HepG2 (cell line): Measurements from ENCODE around the gene COX4I2. TPM values are rescaled to one million over a fixed set of nuclear protein-coding genes. Genes with fewer than 3 reads are reported as not detected.

Source experiments
- CBX2 ChIP-seq, 2 experiments: fragments of 200-600 bp in 1 of 2; sonication (generic); formaldehyde crosslinking in 1 of 2; IDR thresholded peaks; 2 replicates each; pipeline versions ENCODE4 v1.7.0 to v1.8.1; 2018 to 2022; ENCODE audit warnings: low read depth in 2 of 2, low read length in 1 of 2, mild to moderate bottlenecking in 1 of 2, missing genetic modification reagents in 1 of 2
- CREB1 ChIP-seq, 2 experiments: fragments of 450-650 bp in 1 of 2; IDR thresholded peaks; 2 replicates each; pipeline ENCODE4 v1.6.1; 2016 to 2017; ENCODE audit warnings: control low read depth in 1 of 2, mild to moderate bottlenecking in 1 of 2, missing compliant biosample characterization in 1 of 2, missing genetic modification characterization in 1 of 2
- FOXO1 ChIP-seq: sonication (generic); formaldehyde crosslinking; IDR thresholded peaks from 2 replicates; pipeline ENCODE4 v1.4.0; 2020; ENCODE audit warnings: missing genetic modification reagents
- HIVEP1 ChIP-seq: sonication (generic); formaldehyde crosslinking; IDR thresholded peaks from 2 replicates; pipeline ENCODE4 v1.4.0; 2020; ENCODE audit warnings: mild to moderate bottlenecking, missing genetic modification reagents
- HOXA3 ChIP-seq: sonication (generic); formaldehyde crosslinking; IDR thresholded peaks from 2 replicates; pipeline ENCODE4 v1.5.0; 2020; ENCODE audit warnings: missing genetic modification reagents
- KAT2B ChIP-seq: fragments of 150-350 bp; IDR thresholded peaks from 2 replicates; pipeline ENCODE4 v1.6.1; 2014; ENCODE audit warnings: low read depth, low read length, borderline replicate concordance
- KAT7 ChIP-seq: IDR thresholded peaks from 2 replicates; pipeline ENCODE4 v1.6.1; 2018; ENCODE audit warnings: borderline replicate concordance, missing compliant biosample characterization
- NR2F1 ChIP-seq, 2 experiments: fragments of 450-650 bp in 1 of 2; formaldehyde crosslinking in 1 of 2; IDR thresholded peaks; 2 replicates each; pipeline versions ENCODE4 v1.5.0 to v1.6.1; 2016 to 2020; ENCODE audit warnings: mild to moderate bottlenecking in 1 of 2, missing compliant biosample characterization in 1 of 2, missing genetic modification reagents in 1 of 2, moderate library complexity in 1 of 2
- PCBP1 ChIP-seq: fragments of 200-400 bp; formaldehyde crosslinking; IDR thresholded peaks from 2 replicates; pipeline ENCODE4 v1.6.1; 2017; ENCODE audit warnings: mild to moderate bottlenecking, low read depth, low read length, borderline replicate concordance
- SETDB1 ChIP-seq: sonication (generic); formaldehyde crosslinking; IDR thresholded peaks from 2 replicates; pipeline ENCODE4 v1.5.1; 2020; ENCODE audit warnings: missing genetic modification reagents, mild to moderate bottlenecking, borderline replicate concordance
- SMAD3 ChIP-seq: sonication (generic); formaldehyde crosslinking; IDR thresholded peaks from 2 replicates; pipeline ENCODE4 v1.4.0; 2020; ENCODE audit warnings: missing genetic modification reagents
- TMF1 ChIP-seq: sonication (generic); formaldehyde crosslinking; IDR thresholded peaks from 2 replicates; pipeline ENCODE4 v1.8.1; 2022; ENCODE audit warnings: low read depth, missing genetic modification reagents
- ZBTB42 ChIP-seq: sonication (generic); formaldehyde crosslinking; IDR thresholded peaks from 2 replicates; pipeline ENCODE4 v1.5.0; 2020; ENCODE audit warnings: mild to moderate bottlenecking, missing genetic modification reagents
- ZNF24 ChIP-seq: fragments of 450-650 bp; IDR thresholded peaks from 2 replicates; pipeline ENCODE4 v1.6.1; 2017; ENCODE audit warnings: antibody characterized with exemption, mild to moderate bottlenecking
- polyA plus RNA-seq, 8 experiments: library from polyadenylated mRNA; depleted of rRNA in 3 of 8; stranded (reverse) in 7 of 8; unstranded in 1 of 8; fragments of >200 nt; fragmentation: Illumina TruSeq in 4 of 8; extraction: Trizol in 4 of 8; gene quantifications; 2 replicates each; pipeline versions ENCODE4 v1.2.1 to v1.2.3, GENCODE V29; 2011 to 2016; ENCODE audit warnings: low read depth in 4 of 8, missing spikeins in 1 of 8, mixed read lengths in 1 of 8; ENCODE audit not compliant: insufficient read depth in 1 of 8
- total RNA-seq, 5 experiments: library from RNA; depleted of rRNA; stranded (reverse); fragments of >200 nt; fragmentation: Illumina TruSeq; extraction: Trizol; gene quantifications; 2 replicates each; pipeline ENCODE4 v1.2.3, GENCODE V29; 2016; ENCODE audit warnings: low read depth in 1 of 5
- TF ChIP-seq, protein P1 (sequence below): sonication (generic); formaldehyde crosslinking; IDR thresholded peaks from 2 replicates; pipeline ENCODE4 v1.4.0; 2020; ENCODE audit warnings: low read depth, missing genetic modification reagents
- TF ChIP-seq, protein P2 (sequence below): sonication (generic); formaldehyde crosslinking; IDR thresholded peaks from 2 replicates; pipeline ENCODE4 v1.5.1; 2020; ENCODE audit warnings: missing genetic modification reagents, mild to moderate bottlenecking, borderline replicate concordance
- TF ChIP-seq, protein P3 (sequence below): sonication (generic); formaldehyde crosslinking; IDR thresholded peaks from 2 replicates; pipeline ENCODE4 v1.4.0; 2020; ENCODE audit warnings: missing genetic modification reagents
- TF ChIP-seq, protein P4 (sequence below): sonication (generic); formaldehyde crosslinking; conservative IDR thresholded peaks from 2 replicates; pipeline ENCODE4 v1.8.0; 2022; ENCODE audit warnings: low read depth, missing genetic modification reagents
- TF ChIP-seq, protein P5 (sequence below): IDR thresholded peaks from 2 replicates; pipeline ENCODE4 v1.6.1; 2016; ENCODE audit warnings: missing genetic modification reagents, missing compliant biosample characterization

COX4I2 gene
- total and polyA plus RNA-seq, 2 of the 13 experiments (the other 11 are each of a cell fraction or from before 2014, with no cell fraction given): 1.1 TPM; not detected in 1

DNA sequence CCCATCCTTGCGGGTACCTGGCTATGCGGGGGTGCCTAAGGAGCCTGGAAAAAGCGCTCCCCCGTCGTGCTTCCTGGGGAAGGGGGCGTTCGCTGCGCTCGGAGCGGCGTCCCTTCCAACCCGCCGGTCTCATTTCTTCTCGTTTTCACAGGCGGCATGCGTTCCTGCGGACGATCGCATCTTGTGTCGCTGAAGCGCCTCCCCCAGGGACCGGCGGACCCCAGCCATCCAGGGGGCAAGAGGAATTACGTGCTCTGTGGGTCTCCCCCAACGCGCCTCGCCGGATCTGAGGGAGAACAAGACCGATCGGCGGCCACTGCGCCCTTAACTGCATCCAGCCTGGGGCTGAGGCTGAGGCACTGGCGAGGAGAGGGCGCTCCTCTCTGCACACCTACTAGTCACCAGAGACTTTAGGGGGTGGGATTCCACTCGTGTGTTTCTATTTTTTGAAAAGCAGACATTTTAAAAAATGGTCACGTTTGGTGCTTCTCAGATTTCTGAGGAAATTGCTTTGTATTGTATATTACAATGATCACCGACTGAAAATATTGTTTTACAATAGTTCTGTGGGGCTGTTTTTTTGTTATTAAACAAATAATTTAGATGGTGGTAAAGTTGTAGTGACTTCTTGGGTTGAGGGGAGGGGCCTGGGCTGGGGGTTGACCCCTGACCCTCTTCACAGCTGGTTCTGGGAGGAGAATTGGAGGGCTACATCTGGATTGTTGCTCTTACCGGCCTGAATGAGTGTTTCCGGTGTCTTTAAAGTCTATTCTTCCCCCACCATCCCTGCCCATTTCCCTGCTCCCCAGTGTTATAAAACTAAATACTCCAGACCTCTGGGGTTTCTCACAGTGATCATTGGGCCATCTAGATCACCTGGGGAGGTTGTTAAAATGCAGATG lies 31.6 kb upstream of the COX4I2 start (continued):
- no peak; the same call in none of the 2 replicates for TF ChIP-seq KAT7
- TF ChIP-seq CREB1 (IDR thresholded peaks at IDR 0.05): no peak
- no peak for TF ChIP-seq CREB1 (CRISPR knock-in tag; IDR thresholded peaks at IDR 0.05)
- TF ChIP-seq, protein P1, sequence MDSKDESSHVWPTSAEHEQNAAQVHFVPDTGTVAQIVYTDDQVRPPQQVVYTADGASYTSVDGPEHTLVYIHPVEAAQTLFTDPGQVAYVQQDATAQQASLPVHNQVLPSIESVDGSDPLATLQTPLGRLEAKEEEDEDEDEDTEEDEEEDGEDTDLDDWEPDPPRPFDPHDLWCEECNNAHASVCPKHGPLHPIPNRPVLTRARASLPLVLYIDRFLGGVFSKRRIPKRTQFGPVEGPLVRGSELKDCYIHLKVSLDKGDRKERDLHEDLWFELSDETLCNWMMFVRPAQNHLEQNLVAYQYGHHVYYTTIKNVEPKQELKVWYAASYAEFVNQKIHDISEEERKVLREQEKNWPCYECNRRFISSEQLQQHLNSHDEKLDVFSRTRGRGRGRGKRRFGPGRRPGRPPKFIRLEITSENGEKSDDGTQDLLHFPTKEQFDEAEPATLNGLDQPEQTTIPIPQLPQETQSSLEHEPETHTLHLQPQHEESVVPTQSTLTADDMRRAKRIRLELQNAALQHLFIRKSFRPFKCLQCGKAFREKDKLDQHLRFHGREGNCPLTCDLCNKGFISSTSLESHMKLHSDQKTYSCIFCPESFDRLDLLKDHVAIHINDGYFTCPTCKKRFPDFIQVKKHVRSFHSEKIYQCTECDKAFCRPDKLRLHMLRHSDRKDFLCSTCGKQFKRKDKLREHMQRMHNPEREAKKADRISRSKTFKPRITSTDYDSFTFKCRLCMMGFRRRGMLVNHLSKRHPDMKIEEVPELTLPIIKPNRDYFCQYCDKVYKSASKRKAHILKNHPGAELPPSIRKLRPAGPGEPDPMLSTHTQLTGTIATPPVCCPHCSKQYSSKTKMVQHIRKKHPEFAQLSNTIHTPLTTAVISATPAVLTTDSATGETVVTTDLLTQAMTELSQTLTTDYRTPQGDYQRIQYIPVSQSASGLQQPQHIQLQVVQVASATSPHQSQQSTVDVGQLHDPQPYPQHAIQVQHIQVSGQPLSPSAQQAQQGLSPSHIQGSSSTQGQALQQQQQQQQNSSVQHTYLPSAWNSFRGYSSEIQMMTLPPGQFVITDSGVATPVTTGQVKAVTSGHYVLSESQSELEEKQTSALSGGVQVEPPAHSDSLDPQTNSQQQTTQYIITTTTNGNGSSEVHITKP (CRISPR knock-in tag): no peak; the same call in 1 of the 2 replicates
- TF ChIP-seq, protein P2, sequence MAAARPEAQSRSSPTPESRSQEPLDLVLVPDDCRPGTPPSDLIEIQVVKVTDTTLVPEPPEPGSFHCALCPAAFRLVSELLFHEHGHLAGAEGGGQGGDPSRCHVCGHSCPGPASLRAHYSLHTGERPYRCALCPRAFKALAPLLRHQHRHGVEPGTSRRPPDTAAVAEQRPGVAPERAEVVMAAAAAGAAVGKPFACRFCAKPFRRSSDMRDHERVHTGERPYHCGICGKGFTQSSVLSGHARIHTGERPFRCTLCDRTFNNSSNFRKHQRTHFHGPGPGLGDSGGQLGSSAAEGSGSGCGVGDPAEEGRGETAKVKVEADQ (CRISPR knock-in tag): peak; percentile 64; the same call in 1 of the 2 replicates
- TF ChIP-seq HOXA3 (CRISPR knock-in tag): no peak
- peak; percentile 81 for TF ChIP-seq HIVEP1 (CRISPR knock-in tag)
- TF ChIP-seq, protein P3, sequence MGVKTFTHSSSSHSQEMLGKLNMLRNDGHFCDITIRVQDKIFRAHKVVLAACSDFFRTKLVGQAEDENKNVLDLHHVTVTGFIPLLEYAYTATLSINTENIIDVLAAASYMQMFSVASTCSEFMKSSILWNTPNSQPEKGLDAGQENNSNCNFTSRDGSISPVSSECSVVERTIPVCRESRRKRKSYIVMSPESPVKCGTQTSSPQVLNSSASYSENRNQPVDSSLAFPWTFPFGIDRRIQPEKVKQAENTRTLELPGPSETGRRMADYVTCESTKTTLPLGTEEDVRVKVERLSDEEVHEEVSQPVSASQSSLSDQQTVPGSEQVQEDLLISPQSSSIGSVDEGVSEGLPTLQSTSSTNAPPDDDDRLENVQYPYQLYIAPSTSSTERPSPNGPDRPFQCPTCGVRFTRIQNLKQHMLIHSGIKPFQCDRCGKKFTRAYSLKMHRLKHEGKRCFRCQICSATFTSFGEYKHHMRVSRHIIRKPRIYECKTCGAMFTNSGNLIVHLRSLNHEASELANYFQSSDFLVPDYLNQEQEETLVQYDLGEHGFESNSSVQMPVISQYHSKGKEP (CRISPR knock-in tag): no peak
- peak; percentile 36 to 66; a peak in 3 of 4 replicates for TF ChIP-seq NR2F1 (CRISPR knock-in tag; IDR thresholded peaks at IDR 0.05)
- TF ChIP-seq, protein P4, sequence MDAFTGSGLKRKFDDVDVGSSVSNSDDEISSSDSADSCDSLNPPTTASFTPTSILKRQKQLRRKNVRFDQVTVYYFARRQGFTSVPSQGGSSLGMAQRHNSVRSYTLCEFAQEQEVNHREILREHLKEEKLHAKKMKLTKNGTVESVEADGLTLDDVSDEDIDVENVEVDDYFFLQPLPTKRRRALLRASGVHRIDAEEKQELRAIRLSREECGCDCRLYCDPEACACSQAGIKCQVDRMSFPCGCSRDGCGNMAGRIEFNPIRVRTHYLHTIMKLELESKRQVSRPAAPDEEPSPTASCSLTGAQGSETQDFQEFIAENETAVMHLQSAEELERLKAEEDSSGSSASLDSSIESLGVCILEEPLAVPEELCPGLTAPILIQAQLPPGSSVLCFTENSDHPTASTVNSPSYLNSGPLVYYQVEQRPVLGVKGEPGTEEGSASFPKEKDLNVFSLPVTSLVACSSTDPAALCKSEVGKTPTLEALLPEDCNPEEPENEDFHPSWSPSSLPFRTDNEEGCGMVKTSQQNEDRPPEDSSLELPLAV: peak; percentile 58; the same call in 1 of the 2 replicates
- TF ChIP-seq CBX2 (IDR thresholded peaks at IDR 0.05; ENCODE audit: low read depth, low read length): peak; percentile 80
- 0 out of 2 replicates have a peak, but pooled peaks have one; percentile 34 for TF ChIP-seq CBX2 (CRISPR knock-in tag; IDR thresholded peaks at IDR 0.05; ENCODE audit: low read depth)
- peak; percentile 6; the same call in 1 of the 2 replicates for TF ChIP-seq ZNF24
- no peak for TF ChIP-seq TMF1
- TF ChIP-seq, protein P5, sequence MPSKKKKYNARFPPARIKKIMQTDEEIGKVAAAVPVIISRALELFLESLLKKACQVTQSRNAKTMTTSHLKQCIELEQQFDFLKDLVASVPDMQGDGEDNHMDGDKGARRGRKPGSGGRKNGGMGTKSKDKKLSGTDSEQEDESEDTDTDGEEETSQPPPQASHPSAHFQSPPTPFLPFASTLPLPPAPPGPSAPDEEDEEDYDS (CRISPR knock-in tag): no peak
- TF ChIP-seq SMAD3 (CRISPR knock-in tag): 0 out of 2 replicates have a peak, but pooled peaks have one; percentile 9
- TF ChIP-seq SETDB1 (CRISPR knock-in tag): 0 out of 2 replicates have a peak, but pooled peaks have one; percentile 41
- TF ChIP-seq PCBP1: peak; percentile 76; the same call in 1 of the 2 replicates
- no peak for TF ChIP-seq FOXO1 (CRISPR knock-in tag)
- TF ChIP-seq KAT2B: no peak
- 0 out of 2 replicates have a peak, but pooled peaks have one; percentile 22 for TF ChIP-seq ZBTB42 (CRISPR knock-in tag)
